HG03064 (cell line): ENCODE results near the gene PISD.

Source experiments
- ATAC-seq: cut with Tn5 transposase; IDR thresholded peaks from one replicate; pipeline ENCODE4 v1.9.1; 2021; ENCODE audit warnings: low read depth; ENCODE audit not compliant: unreplicated experiment

PISD gene

GRCh38 chr22:31578171-31578570 lies 83.8 kb downstream of the PISD start:
- no peak for ATAC-seq

GRCh38 chr22:31577711-31578110 lies 84.3 kb downstream of the PISD start:
- no peak for ATAC-seq

DNA sequence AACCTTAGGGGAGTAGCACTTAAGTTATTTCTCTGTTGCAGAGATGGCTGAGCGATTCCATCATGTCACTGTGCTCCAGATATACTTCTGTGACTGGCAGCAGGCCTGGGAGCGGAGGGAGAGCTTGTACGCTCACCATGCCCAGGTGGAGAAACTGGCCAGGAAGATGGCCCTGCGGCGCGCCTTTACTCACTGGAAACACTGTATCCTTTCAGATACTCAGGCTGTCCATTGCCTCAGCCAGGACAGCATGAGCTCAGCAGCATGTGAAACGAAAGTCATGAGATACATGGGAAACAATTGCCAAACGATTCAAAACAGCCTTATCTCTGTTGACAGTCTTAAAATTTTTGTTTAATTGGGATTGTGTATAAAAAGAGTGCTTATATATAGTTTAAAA lies 86.8 kb downstream of the PISD start:
- no peak for ATAC-seq

DNA sequence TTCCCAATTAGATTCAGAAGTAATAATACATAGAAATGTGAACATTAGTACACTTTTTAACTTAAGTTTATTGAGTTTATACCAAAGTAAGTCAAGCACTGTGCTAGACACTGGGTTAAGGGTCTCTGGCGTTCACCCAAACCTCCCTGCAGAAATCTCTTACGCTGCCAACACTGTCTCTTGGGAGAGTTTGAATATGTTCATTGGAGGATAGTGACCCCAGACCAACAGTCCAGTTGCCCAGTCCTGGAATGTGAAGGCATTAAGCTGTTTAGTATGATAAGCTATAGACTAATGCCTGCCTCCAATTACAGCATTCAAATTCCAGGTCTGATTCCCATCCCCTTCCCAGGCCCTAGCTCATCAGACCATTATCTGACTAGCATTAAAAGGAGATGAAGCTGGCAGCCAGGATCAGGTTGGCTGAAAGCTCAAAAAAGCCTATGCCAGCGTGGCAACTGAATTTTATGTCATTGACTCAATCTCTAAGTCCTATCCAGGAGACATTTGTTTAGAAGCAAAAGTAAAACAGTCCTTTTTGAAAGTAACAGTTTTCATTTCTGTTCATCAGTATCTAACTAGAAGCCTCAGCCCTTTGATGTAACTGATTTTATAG lies 87.9 kb downstream of the PISD start:
- no peak for ATAC-seq

DNA sequence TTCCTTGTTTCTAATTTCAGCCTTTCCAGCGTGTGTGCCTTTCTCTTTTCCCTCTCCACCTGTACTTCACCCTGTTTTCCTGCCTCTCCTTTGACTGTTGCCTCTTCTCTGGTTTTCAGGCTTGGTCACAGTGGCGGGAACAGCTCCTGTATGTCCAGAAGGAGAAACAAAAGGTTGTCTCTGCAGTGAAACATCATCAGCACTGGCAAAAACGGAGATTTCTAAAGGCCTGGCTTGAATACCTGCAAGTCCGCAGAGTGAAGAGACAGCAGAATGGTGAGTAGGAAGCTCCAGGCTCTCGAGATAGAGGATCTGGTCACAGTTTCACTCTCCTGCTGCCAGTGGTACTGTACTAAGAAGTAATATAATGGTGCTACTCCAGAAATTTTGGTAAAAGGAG lies 89.1 kb downstream of the PISD start:
- no peak for ATAC-seq

GRCh38 chr22:31569126-31569525 lies 92.9 kb downstream of the PISD start:
- ATAC-seq: no peak
